Measurements from ENCODE around the gene ADGRL3.

ADGRL3 gene

DNA sequence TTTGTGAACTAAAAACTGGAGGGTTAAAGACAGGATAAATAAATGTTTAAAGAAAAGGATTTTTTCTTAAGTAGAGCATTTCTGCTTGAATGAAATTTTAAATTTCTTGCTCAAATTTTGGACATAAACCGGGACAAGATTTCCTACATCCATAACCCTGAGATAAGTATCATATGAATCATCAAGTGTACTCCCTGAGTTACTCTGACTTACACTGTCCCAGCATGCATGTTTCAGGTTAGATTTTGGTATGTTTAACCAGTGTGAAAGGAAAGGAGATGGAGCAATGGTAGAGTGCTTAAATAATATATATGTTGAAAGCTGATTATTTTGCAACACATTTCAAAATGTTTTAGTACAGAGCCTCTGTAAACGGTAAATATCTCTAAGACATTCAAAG, 175.2 kb downstream of the ADGRL3 start:
- TF ChIP-seq ZBTB20 (tag by site-specific recombination; IDR thresholded peaks at IDR 0.05) (peak; percentile 12; the same call in 1 of the 2 replicates), PATZ1 (tag by site-specific recombination; IDR thresholded peaks at IDR 0.05) (no peak), ZNF580 (tag by site-specific recombination; IDR thresholded peaks at IDR 0.05) (no peak)
- H3K27ac ChIP-seq (ENCODE audit: extremely low read depth, low read depth, low read length), result no peak overlapping the region
- no peaks in the 10 kb centered on the region for H3K36me3 ChIP-seq (ENCODE audit: control insufficient read depth in 2 of 2, insufficient read depth in 1 of 2, low read length in 2 of 2)
- no peaks in the 10 kb centered on the region for H3K9me3 ChIP-seq (ENCODE audit: control insufficient read depth, insufficient read depth, low read depth, low read length)
- no peak overlapping the region for H3K4me3 ChIP-seq (ENCODE audit: low read depth, low read length)
- CTCF ChIA-PET, result no interaction called here
- POLR2A ChIA-PET, result no interaction called here
- H3K4me1 ChIP-seq (ENCODE audit: control insufficient read depth, insufficient read depth, low read length), result peaks cover 10% of the 10 kb centered on the region; the same call in 1 of the 2 replicates

DNA sequence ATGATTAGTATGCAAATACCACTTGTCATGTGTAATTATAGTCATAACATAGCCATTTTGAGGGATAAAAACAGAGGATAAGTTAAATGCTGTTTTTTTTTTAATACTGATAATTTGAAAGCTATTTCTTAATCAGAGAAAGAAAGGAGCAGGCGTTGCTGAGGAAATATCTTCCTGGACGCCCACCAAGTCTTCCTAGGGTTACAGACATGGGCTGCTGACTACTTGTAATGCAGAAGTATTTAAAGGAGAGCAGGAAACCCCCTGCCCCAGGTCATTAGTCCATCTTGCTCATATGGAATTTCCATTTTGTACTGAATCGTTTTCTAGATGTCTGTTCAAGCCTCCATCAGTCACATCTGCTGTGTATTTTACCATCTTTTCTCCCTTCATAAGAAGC, 176.2 kb downstream of the ADGRL3 start:
- peaks cover 10% of the 10 kb centered on the region; the same call in 1 of the 2 replicates for H3K4me1 ChIP-seq (ENCODE audit: control insufficient read depth, insufficient read depth, low read length)
- no peaks in the 10 kb centered on the region for H3K36me3 ChIP-seq (ENCODE audit: control insufficient read depth in 2 of 2, insufficient read depth in 1 of 2, low read length in 2 of 2)
- H3K27ac ChIP-seq (ENCODE audit: extremely low read depth, low read depth, low read length), result no peak overlapping the region
- H3K9me3 ChIP-seq (ENCODE audit: control insufficient read depth, insufficient read depth, low read depth, low read length), result no peaks in the 10 kb centered on the region
- TF ChIP-seq GLI4 (tag by site-specific recombination; IDR thresholded peaks at IDR 0.05) (no peak), ZNF211 (tag by site-specific recombination; IDR thresholded peaks at IDR 0.05; ENCODE audit: low read depth) (no peak), INSM2 (tag by site-specific recombination; IDR thresholded peaks at IDR 0.05) (no peak), KLF9 (tag by site-specific recombination; IDR thresholded peaks at IDR 0.05; ENCODE audit: low read depth) (no peak), ZNF16 (tag by site-specific recombination; IDR thresholded peaks at IDR 0.05; ENCODE audit: low read depth) (no peak), ZNF561 (tag by site-specific recombination; IDR thresholded peaks at IDR 0.05; ENCODE audit: borderline replicate concordance) (no peak), TRIM28 (IDR thresholded peaks at IDR 0.05; ENCODE audit: borderline replicate concordance, low read length) (no peak), PRDM1 (tag by site-specific recombination; IDR thresholded peaks at IDR 0.05) (no peak), OVOL3 (tag by site-specific recombination; IDR thresholded peaks at IDR 0.05) (no peak), ZNF19 (tag by site-specific recombination; IDR thresholded peaks at IDR 0.05; ENCODE audit: low read depth) (no peak), PRDM6 (tag by site-specific recombination; IDR thresholded peaks at IDR 0.05) (no peak), ZBTB8A (tag by site-specific recombination; IDR thresholded peaks at IDR 0.05) (no peak), ZNF37A (tag by site-specific recombination; IDR thresholded peaks at IDR 0.05) (no peak), OSR2 (tag by site-specific recombination; IDR thresholded peaks at IDR 0.05) (no peak), ZBTB7A (tag by site-specific recombination; IDR thresholded peaks at IDR 0.05; ENCODE audit: low read depth) (no peak), ZNF544 (tag by site-specific recombination; IDR thresholded peaks at IDR 0.05) (no peak)
- TF ChIP-seq, protein P1, sequence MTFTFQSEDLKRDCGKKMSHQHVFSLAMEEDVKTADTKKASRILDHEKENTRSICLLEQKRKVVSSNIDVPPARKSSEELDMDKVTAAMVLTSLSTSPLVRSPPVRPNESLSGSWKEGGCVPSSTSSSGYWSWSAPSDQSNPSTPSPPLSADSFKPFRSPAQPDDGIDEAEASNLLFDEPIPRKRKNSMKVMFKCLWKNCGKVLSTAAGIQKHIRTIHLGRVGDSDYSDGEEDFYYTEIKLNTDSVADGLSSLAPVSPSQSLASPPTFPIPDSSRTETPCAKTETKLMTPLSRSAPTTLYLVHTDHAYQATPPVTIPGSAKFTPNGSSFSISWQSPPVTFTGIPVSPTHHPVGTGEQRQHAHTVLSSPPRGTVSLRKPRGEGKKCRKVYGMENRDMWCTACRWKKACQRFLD (tag by site-specific recombination; IDR thresholded peaks at IDR 0.05), result no peak
- TF ChIP-seq, protein P2, sequence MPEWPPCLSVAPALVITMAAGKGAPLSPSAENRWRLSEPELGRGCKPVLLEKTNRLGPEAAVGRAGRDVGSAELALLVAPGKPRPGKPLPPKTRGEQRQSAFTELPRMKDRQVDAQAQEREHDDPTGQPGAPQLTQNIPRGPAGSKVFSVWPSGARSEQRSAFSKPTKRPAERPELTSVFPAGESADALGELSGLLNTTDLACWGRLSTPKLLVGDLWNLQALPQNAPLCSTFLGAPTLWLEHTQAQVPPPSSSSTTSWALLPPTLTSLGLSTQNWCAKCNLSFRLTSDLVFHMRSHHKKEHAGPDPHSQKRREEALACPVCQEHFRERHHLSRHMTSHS (tag by site-specific recombination; IDR thresholded peaks at IDR 0.05), result no peak
- ChIA-PET CTCF (no interaction called here), POLR2A (no interaction called here)
- H3K4me3 ChIP-seq (ENCODE audit: low read depth, low read length), result no peak overlapping the region

All from HEK293 (cell line).